HEK293 (cell line): ENCODE measurements around the gene RPL10.

Source experiments
- KLF10 ChIP-seq: fragments of 450-650 bp; IDR thresholded peaks from 2 replicates; pipeline ENCODE4 v1.5.1; 2018; ENCODE audit warnings: missing biosample characterization, mild to moderate bottlenecking, missing genetic modification characterization
- PATZ1 ChIP-seq: fragments of 450-650 bp; formaldehyde crosslinking; IDR thresholded peaks from 2 replicates; pipeline ENCODE4 v1.5.1; 2016; ENCODE audit warnings: missing biosample characterization, missing genetic modification characterization
- REST ChIP-seq: fragments of 450-650 bp; formaldehyde crosslinking; IDR thresholded peaks from 2 replicates; pipeline ENCODE4 v1.5.1; 2016; ENCODE audit warnings: missing biosample characterization, missing genetic modification characterization
- WT1 ChIP-seq: fragments of 450-650 bp; formaldehyde crosslinking; IDR thresholded peaks from 2 replicates; pipeline ENCODE4 v1.5.1; 2016; ENCODE audit warnings: missing biosample characterization, missing genetic modification characterization
- ZNF121 ChIP-seq: fragments of 450-650 bp; formaldehyde crosslinking; IDR thresholded peaks from 2 replicates; pipeline ENCODE4 v1.5.1; 2016; ENCODE audit warnings: missing biosample characterization, missing genetic modification characterization
- ZNF521 ChIP-seq: fragments of 450-650 bp; formaldehyde crosslinking; IDR thresholded peaks from 2 replicates; pipeline ENCODE4 v1.5.1; 2017; ENCODE audit warnings: missing biosample characterization, mild to moderate bottlenecking, missing genetic modification characterization
- ZNF629 ChIP-seq: fragments of 450-650 bp; formaldehyde crosslinking; IDR thresholded peaks from 2 replicates; pipeline ENCODE4 v1.5.1; 2017; ENCODE audit warnings: missing biosample characterization, missing genetic modification characterization

- TF ChIP-seq REST: no peak
- TF ChIP-seq PATZ1 (tag by site-specific recombination): no peak
- no peak for TF ChIP-seq ZNF521 (tag by site-specific recombination)
- TF ChIP-seq WT1 (tag by site-specific recombination): no peak
- TF ChIP-seq ZNF121 (tag by site-specific recombination): no peak
- TF ChIP-seq ZNF629: no peak
- no peak for TF ChIP-seq KLF10 (tag by site-specific recombination)
Observed at GRCh38 chrX:154420402-154420756, 22.2 kb downstream of the RPL10 start.
